ENCODE results near the gene RNF112. TPM values are rescaled to one million over a fixed set of nuclear protein-coding genes. Genes with fewer than 3 reads are reported as not detected.
A peak's percentile ranks its signal among the peaks of the same experiment; 100 is the strongest.

The RNF112 gene
- total RNA-seq, 1 experiment from 2014 or later = 2.3 TPM

GRCh38 chr17:19370493-19370960, 40.5 kb upstream of the RNF112 start:
- DNase-seq = no peak
- Histone ChIP-seq H3K4me3 (ENCODE audit: insufficient read depth, low read depth, low read length) (no peak overlapping the region), H3K36me3 (replicated peaks; ENCODE audit: control insufficient read depth, insufficient read depth, low read length) (0 out of 2 replicates have a peak, but pooled peaks cover 1% of the 10 kb centered on the region), H3K27me3 (ENCODE audit: control insufficient read depth, insufficient read depth, low read length) (no peaks in the 10 kb centered on the region)

DNA sequence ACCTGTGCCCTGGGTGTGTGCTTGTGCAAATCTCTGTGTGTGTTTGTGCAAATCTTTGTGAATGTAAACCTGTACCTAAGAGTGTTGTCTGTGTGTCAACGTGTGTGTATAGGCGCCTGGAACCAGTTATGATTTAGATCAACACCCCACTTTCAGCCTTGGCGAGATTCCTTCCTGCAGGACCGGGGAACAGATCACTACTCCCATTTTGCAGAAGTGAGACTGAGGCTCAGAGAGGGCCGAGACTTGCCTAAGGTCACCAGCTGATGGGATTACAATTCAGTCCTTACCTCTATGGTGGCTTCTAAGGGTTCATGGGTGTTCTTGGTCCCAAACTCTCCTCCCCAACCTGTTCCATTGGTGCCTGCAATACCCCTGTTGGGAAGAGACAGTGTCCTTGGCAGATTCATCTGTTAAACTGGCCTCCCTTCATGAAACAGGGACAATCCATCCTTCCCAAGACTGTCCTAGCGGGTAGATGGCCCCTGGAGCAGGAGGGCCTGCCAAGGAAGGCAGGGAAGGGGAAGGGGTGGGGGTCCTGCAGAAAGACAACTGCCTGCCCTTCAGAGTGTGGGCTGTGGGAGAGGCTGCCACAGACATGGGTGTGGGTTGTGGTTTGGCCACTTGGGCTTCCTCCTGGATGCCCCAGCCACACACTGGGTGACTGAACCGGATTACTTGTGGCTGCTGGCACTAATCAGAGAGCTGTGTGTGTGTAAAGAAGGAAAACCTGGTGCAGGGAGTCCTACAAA, 39.6 kb upstream of the RNF112 start:
- Histone ChIP-seq H3K4me3 (ENCODE audit: insufficient read depth, low read depth, low read length) (no peak overlapping the region), H3K27me3 (ENCODE audit: control insufficient read depth, insufficient read depth, low read length) (no peaks in the 10 kb centered on the region), H3K36me3 (replicated peaks; ENCODE audit: control insufficient read depth, insufficient read depth, low read length) (0 out of 2 replicates have a peak, but pooled peaks cover 1% of the 10 kb centered on the region)
- DNase-seq = no peak

- H3K36me3 ChIP-seq (replicated peaks; ENCODE audit: control insufficient read depth, insufficient read depth, low read length) = 0 out of 2 replicates have a peak, but pooled peaks cover 1% of the 10 kb centered on the region
- no peaks in the 10 kb centered on the region for H3K27me3 ChIP-seq (ENCODE audit: control insufficient read depth, insufficient read depth, low read length)
- no peak for DNase-seq
- H3K4me3 ChIP-seq (ENCODE audit: insufficient read depth, low read depth, low read length) = no peak overlapping the region
Observed at GRCh38 chr17:19372011-19372370, 39.0 kb upstream of the RNF112 start.

DNA sequence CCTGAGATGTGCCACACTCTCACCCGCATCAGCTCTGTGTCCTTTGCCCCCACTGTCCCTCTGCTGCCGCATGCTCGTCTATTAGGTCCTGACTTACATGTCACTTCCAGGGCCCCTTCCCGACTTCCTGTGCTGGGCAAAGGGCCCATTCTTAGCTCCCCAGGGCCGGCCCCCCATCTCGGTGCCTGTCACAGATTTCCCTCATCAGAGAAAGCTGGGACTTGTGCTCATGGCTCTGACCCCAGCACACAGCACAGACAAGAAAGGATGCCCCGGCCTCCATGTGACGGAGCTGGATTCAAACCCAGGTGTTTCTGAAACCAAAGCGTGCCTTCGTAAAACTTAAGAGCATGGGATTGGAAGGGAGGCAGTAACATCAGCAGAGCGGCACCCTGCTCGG, 38.6 kb upstream of the RNF112 start:
- DNase-seq = no peak
- H3K4me3 ChIP-seq (ENCODE audit: insufficient read depth, low read depth, low read length) = no peak overlapping the region
- 0 out of 2 replicates have a peak, but pooled peaks cover 1% of the 10 kb centered on the region for H3K36me3 ChIP-seq (replicated peaks; ENCODE audit: control insufficient read depth, insufficient read depth, low read length)
- no peaks in the 10 kb centered on the region for H3K27me3 ChIP-seq (ENCODE audit: control insufficient read depth, insufficient read depth, low read length)

- Histone ChIP-seq H3K27me3 (ENCODE audit: control insufficient read depth, insufficient read depth, low read length) (no peaks in the 10 kb centered on the region), H3K36me3 (replicated peaks; ENCODE audit: control insufficient read depth, insufficient read depth, low read length) (0 out of 2 replicates have a peak, but pooled peaks cover 1% of the 10 kb centered on the region), H3K4me3 (ENCODE audit: insufficient read depth, low read depth, low read length) (no peak overlapping the region)
- DNase-seq = no peak
Observed at GRCh38 chr17:19372866-19373504, 38.0 kb upstream of the RNF112 start.

- H3K4me3 ChIP-seq (ENCODE audit: insufficient read depth, low read depth, low read length) = no peak overlapping the region
- no peak for DNase-seq
- H3K27me3 ChIP-seq (ENCODE audit: control insufficient read depth, insufficient read depth, low read length) = no peaks in the 10 kb centered on the region
- 0 out of 2 replicates have a peak, but pooled peaks cover 1% of the 10 kb centered on the region for H3K36me3 ChIP-seq (replicated peaks; ENCODE audit: control insufficient read depth, insufficient read depth, low read length)
Observed at GRCh38 chr17:19374136-19374535, 36.9 kb upstream of the RNF112 start.

DNA sequence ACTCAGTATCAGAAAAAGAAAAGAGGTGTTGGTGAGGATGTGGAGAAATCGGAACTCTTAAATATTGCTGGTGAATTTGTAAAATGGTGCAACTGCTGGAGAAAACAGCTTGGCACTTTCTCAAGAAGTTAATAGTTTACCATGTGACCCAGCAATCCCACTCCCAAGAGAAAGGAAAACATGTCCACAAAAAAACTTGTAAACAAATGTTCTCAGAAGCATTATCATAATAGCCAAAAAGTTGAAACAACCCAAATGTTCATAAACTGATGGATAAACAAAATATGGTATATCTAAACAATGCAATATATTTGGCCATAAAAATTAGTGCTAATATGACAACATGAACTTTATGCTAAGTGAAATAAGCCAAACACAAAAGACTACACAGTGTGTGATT, 35.3 kb upstream of the RNF112 start:
- Histone ChIP-seq H3K4me3 (ENCODE audit: insufficient read depth, low read depth, low read length) (no peak overlapping the region), H3K36me3 (replicated peaks; ENCODE audit: control insufficient read depth, insufficient read depth, low read length) (peaks cover 15% of the 10 kb centered on the region), H3K27me3 (ENCODE audit: control insufficient read depth, insufficient read depth, low read length) (no peaks in the 10 kb centered on the region)
- no peak for DNase-seq

DNA sequence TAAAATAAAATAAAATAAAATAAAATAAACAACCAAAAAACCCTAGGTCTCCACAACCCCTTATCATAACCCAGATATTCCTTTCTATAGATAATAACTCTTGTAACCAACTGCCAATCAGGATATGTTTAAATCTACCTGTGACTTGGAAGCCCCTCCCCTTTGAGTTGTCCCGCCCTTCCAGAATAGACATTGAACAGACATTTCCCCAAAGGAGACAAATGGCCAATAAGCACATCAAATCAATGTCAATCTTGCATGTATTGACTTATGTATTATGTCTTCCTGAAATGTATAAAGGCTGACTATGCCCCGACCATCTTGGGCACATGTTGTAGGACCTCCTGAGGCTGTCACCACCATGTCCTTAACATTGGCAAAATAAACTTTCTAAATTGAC, 34.2 kb upstream of the RNF112 start:
- no peak for DNase-seq
- Histone ChIP-seq H3K36me3 (replicated peaks; ENCODE audit: control insufficient read depth, insufficient read depth, low read length) (peaks cover 21% of the 10 kb centered on the region), H3K4me3 (ENCODE audit: insufficient read depth, low read depth, low read length) (peak overlapping the region; percentile 77), H3K27me3 (ENCODE audit: control insufficient read depth, insufficient read depth, low read length) (no peaks in the 10 kb centered on the region)

GRCh38 chr17:19377602-19378415, 33.2 kb upstream of the RNF112 start:
- no peaks in the 10 kb centered on the region for H3K27me3 ChIP-seq (ENCODE audit: control insufficient read depth, insufficient read depth, low read length)
- peak overlapping the region; percentile 89 for H3K4me3 ChIP-seq (ENCODE audit: insufficient read depth, low read depth, low read length)
- peak; percentile 100 for DNase-seq
- peaks cover 24% of the 10 kb centered on the region for H3K36me3 ChIP-seq (replicated peaks; ENCODE audit: control insufficient read depth, insufficient read depth, low read length)

DNA sequence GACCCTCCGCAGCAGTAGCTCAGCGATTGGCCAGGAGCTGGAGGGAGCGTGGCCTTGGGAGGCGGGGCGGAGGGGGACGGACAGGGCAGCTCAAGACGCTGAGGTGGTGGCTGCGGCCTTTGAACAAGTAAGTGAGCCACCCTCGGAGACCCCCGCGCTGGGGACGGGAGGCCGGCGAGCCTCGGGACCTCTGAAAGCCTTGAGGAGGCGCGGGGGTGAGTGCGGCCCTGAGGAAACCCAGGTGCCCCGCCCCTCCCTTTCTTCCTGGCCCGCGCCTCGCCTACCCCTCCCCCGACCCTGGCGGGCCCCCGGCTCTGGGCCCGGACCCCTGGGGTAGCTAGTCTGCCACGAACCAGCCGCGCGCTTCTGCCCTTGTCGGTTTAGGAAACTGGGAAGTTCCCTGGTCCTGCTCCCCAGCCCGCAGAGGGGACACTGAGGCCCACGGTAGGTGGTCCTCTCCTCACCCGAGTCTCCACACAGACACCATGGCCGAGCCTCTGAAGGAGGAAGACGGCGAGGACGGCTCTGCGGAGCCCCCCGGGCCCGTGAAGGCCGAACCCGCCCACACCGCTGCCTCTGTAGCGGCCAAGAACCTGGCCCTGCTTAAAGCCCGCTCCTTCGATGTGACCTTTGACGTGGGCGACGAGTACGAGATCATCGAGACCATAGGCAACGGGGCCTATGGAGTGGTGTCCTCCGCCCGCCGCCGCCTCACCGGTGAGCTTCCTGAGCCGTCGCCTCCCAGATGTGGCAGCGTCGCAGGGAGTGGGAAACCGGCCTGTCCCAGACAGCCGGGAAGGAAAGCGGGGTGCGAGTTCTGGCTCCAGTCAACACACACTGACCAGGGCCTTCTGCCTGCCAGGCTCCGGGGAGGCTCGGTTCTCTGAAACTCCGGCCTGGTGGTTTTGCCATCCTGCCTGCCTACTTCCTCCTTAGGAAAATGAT, 32.3 kb upstream of the RNF112 start, which contains the start of gene MAPK7:
MAPK7 (plus strand) TSS at position 83 of the 945 bp plus-strand sequence; CDS start at position 486, 403 bp downstream.
- peak; percentile 98 for DNase-seq
- H3K27me3 ChIP-seq (ENCODE audit: control insufficient read depth, insufficient read depth, low read length) = no peaks in the 10 kb centered on the region
- H3K36me3 ChIP-seq (replicated peaks; ENCODE audit: control insufficient read depth, insufficient read depth, low read length) = peaks cover 31% of the 10 kb centered on the region
- peak within 1 kb of the TSS; percentile 89 for H3K4me3 ChIP-seq (ENCODE audit: insufficient read depth, low read depth, low read length)

GRCh38 chr17:19379361-19380065, 31.5 kb upstream of the RNF112 start:
- no peaks in the 10 kb centered on the region for H3K27me3 ChIP-seq (ENCODE audit: control insufficient read depth, insufficient read depth, low read length)
- H3K36me3 ChIP-seq (replicated peaks; ENCODE audit: control insufficient read depth, insufficient read depth, low read length) = peaks cover 36% of the 10 kb centered on the region
- no peak for DNase-seq
- peak overlapping the region; percentile 89 for H3K4me3 ChIP-seq (ENCODE audit: insufficient read depth, low read depth, low read length)

- Histone ChIP-seq H3K4me3 (ENCODE audit: insufficient read depth, low read depth, low read length) (no peak overlapping the region), H3K36me3 (replicated peaks; ENCODE audit: control insufficient read depth, insufficient read depth, low read length) (peaks cover 39% of the 10 kb centered on the region), H3K27me3 (ENCODE audit: control insufficient read depth, insufficient read depth, low read length) (no peaks in the 10 kb centered on the region)
- no peak for DNase-seq
Observed at GRCh38 chr17:19380481-19381301, 30.3 kb upstream of the RNF112 start.
